Heart left ventricle (tissue), 16 donors: ENCODE measurements around the gene ANK3. TPM values are rescaled to one million over a fixed set of nuclear protein-coding genes. Genes with fewer than 3 reads are reported as not detected.

Experiments used
- ATAC-seq, 4 donors: fragments of 200-7000 bp; cut with Tn5 transposase; one replicate each; pipeline ENCODE4 v1.9.1; 2020 to 2022; ENCODE audit warnings: moderate library complexity in 4 of 4, mild to moderate bottlenecking in 3 of 4, moderate number of reproducible peaks in 1 of 4
- DNase-seq, 5 donors: peaks; one replicate each; pipeline ENCODE4 v3.0.0-alpha.2; 2020
- H3K27ac ChIP-seq, 12 donors: fragments of 200-600 bp; sonication (generic) in 4 of 12; one replicate each; pipeline versions ENCODE4 v1.5.0 to v1.8.0; 2016 to 2022; ENCODE audit warnings: mild to moderate bottlenecking in 2 of 12
- H3K27me3 ChIP-seq, 9 donors: fragments of 200-600 bp; sonication (generic) in 2 of 9; one replicate each; pipeline versions ENCODE4 v1.5.1 to v1.8.0; 2016 to 2022; ENCODE audit warnings: mild to moderate bottlenecking in 3 of 9
- H3K36me3 ChIP-seq, 9 donors: fragments of 200-600 bp; sonication (generic) in 2 of 9; one replicate each; pipeline versions ENCODE4 v1.5.0 to v1.8.0; 2018 to 2022; ENCODE audit warnings: mild to moderate bottlenecking in 2 of 9
- H3K4me1 ChIP-seq, 12 donors: fragments of 200-600 bp; sonication (generic) in 4 of 12; one replicate each; pipeline versions ENCODE4 v1.5.0 to v1.8.0; 2016 to 2022; ENCODE audit warnings: mild to moderate bottlenecking in 3 of 12
- H3K4me3 ChIP-seq, 12 donors: fragments of 200-600 bp; sonication (generic) in 4 of 12; one replicate each; pipeline versions ENCODE4 v1.5.0 to v1.8.0; 2017 to 2022; ENCODE audit warnings: mild to moderate bottlenecking in 9 of 12, moderate library complexity in 4 of 12
- H3K9me3 ChIP-seq, 12 donors: fragments of 200-600 bp; sonication (generic) in 4 of 12; one replicate each; pipeline versions ENCODE4 v1.5.0 to v1.8.0; 2016 to 2022; ENCODE audit warnings: mild to moderate bottlenecking in 1 of 12
- CTCF ChIP-seq, 12 donors: fragments of 200-600 bp; sonication (generic) in 4 of 12; IDR thresholded peaks; one replicate each; pipeline versions ENCODE4 v1.5.0 to v1.8.0; 2018 to 2022; ENCODE audit warnings: antibody characterized with exemption in 12 of 12, mild to moderate bottlenecking in 5 of 12
- POLR2A ChIP-seq, 2 donors: fragments of 450-650 bp; IDR thresholded peaks; one replicate each; pipeline ENCODE4 v1.6.1; 2017; ENCODE audit warnings: antibody characterized with exemption in 2 of 2, mild to moderate bottlenecking in 2 of 2, moderate library complexity in 2 of 2
- WGBS, 4 donors: extraction: QIAGEN DNeasy Blood & Tissue Kit in 2 of 4; methylation state at CpG; one replicate each; pipeline versions ENCODE4 v1.1.5 to v1.1.7; 2013 to 2018; 5-methylcytosine and 5-hydroxymethylcytosine counted together
- intact Hi-C, 10 donors: fragments of 100-400 bp; cut with DNase I; formaldehyde crosslinking; loops; one replicate each; pipeline versions ENCODE4 v1.11.1 to v1.14.2; 2022
- polyA plus RNA-seq, 2 donors: library from polyadenylated mRNA; stranded (reverse); fragments of 200-250 nt; gene quantifications; one replicate each; pipeline ENCODE4 v1.2.3, GENCODE V29; 2013
- total RNA-seq, 9 donors: library from RNA; depleted of rRNA in 2 of 9; stranded (reverse); fragments of >200 nt in 2 of 9; fragmentation: NEBNext Ultra II Directional in 3 of 9; extraction: Animal tissue kit (Norgen Biotek cat#: 25700) in 3 of 9; gene quantifications; one replicate each; pipeline versions ENCODE4 v1.1.0 to v1.2.4, GENCODE V29; 2016 to 2023
- donor health status: ischemic (EF 13 %, LVEDD 7.1; RV severe dilation, severe dysfunction).
- donor health status: healthy with polysubstance abuse.
- donor health status: DM: no; HTN: yes; CAD: no.
- donor health status: DM: no; HTN: no; CAD: no.
- donor health status: ischemic (EF 25% LVEDD 6.9; RV normal size, moderate dysfunction).
- donor health status: ischemic (EF 25% LVEDD 5.7; RV mildly dilated, moderate dysfunction).
- donor health status: healthy.
- donor health status: DM: yes; HTN: yes; CAD: no.
- donor health status: ischemic (EF 35%, LVEDD 5.7; RV mildly dilated, moderate dysfunction).
- donor health status: nonischemic (EF 11% LVEDD 7.7; RV severe dilation, severe dysfunction).
- donor health status: DM: yes; HTN: yes; CAD: no.
- donor health status: PGD.
- donor health status: ischemic (EF 29% LVEDD 5.4; RV normal size, mild dysfunction).
- donor health status: nonischemic (EF 23%, LVEDD 6.1; RV moderate dilation, normal function).

ANK3 gene
- total and polyA plus RNA-seq, 11 donors, result 33.8 to 576 (median 239) TPM

- no peak overlapping the region for H3K4me3 ChIP-seq
- H3K36me3 ChIP-seq, result no peaks in the 10 kb centered on the region
- DNase-seq, result no peak
- H3K27ac ChIP-seq, result no peak overlapping the region
- 78 to 93% (median 87%) methylated on average over 1 of the region's 1 CpG for WGBS, 4 donors
- H3K27me3 ChIP-seq, result no peaks in the 10 kb centered on the region
- intact Hi-C loops, result no loop called here
- H3K9me3 ChIP-seq, result no peaks in the 10 kb centered on the region
- peaks cover 0 to 3% (median 0%) of the 10 kb centered on the region in 12 donors for H3K4me1 ChIP-seq
- no peak for ATAC-seq
- TF ChIP-seq POLR2A (IDR thresholded peaks at IDR 0.05), result no peak
- no peak for TF ChIP-seq CTCF (IDR thresholded peaks at IDR 0.05)
These were observed 11.7 kb downstream of the ANK3 start for GRCh38 chr10:60377955-60378354.

- Histone ChIP-seq H3K27me3 (no peaks in the 10 kb centered on the region), H3K4me3 (no peak overlapping the region), H3K36me3 (no peaks in the 10 kb centered on the region), H3K27ac (no peak overlapping the region), H3K4me1 (peaks cover 0 to 3% (median 0%) of the 10 kb centered on the region in 12 donors), H3K9me3 (no peaks in the 10 kb centered on the region)
- ATAC-seq, result no peak
- no peak for DNase-seq
- intact Hi-C loops, result no loop called here
- TF ChIP-seq CTCF (IDR thresholded peaks at IDR 0.05) (no peak), POLR2A (IDR thresholded peaks at IDR 0.05) (no peak)
- WGBS, 4 donors, result 37 to 71% (median 49%) methylated on average over 1 of the region's 1 CpG
These were observed 12.7 kb downstream of the ANK3 start for GRCh38 chr10:60377042-60377352.

GRCh38 chr10:60376221-60377041 lies 13.2 kb downstream of the ANK3 start:
- no peak overlapping the region for H3K27ac ChIP-seq
- ATAC-seq, result no peak
- 76 to 83% (median 80%) methylated on average over 6 of the region's 6 CpGs for WGBS, 4 donors
- no peak for DNase-seq
- H3K36me3 ChIP-seq, result no peaks in the 10 kb centered on the region
- H3K4me3 ChIP-seq, result no peak overlapping the region
- intact Hi-C loops, result no loop called here
- H3K9me3 ChIP-seq, result no peaks in the 10 kb centered on the region
- TF ChIP-seq CTCF (IDR thresholded peaks at IDR 0.05) (no peak), POLR2A (IDR thresholded peaks at IDR 0.05) (no peak)
- no peaks in the 10 kb centered on the region for H3K27me3 ChIP-seq
- peaks cover 0 to 3% (median 0%) of the 10 kb centered on the region in 12 donors for H3K4me1 ChIP-seq

- WGBS, 4 donors, result 91 to 93% (median 92%) methylated on average over 5 of the region's 5 CpGs
- no peak for ATAC-seq
These were observed 14.2 kb downstream of the ANK3 start for GRCh38 chr10:60375293-60376004.

More at GRCh38 chr10:60375293-60376004, 14.2 kb downstream of the ANK3 start:
- no peaks in the 10 kb centered on the region for H3K9me3 ChIP-seq
- peaks cover 0 to 3% (median 0%) of the 10 kb centered on the region in 12 donors for H3K4me1 ChIP-seq
- intact Hi-C loops, result no loop called here
- H3K27me3 ChIP-seq, result no peaks in the 10 kb centered on the region
- no peak overlapping the region for H3K4me3 ChIP-seq
- TF ChIP-seq POLR2A (IDR thresholded peaks at IDR 0.05) (no peak), CTCF (IDR thresholded peaks at IDR 0.05) (no peak)
- H3K36me3 ChIP-seq, result no peaks in the 10 kb centered on the region
- no peak overlapping the region for H3K27ac ChIP-seq
- DNase-seq, result no peak
